NCI-H187 treated with DMSO at 0.1 percent for 48 hours (cell line): Measurements from ENCODE around the gene STK39.

Experiments used
- DNase-seq: peaks from one replicate; lab custom pipeline; 2025; lab: John Stamatoyannopoulos, UW

The STK39 gene

DNA sequence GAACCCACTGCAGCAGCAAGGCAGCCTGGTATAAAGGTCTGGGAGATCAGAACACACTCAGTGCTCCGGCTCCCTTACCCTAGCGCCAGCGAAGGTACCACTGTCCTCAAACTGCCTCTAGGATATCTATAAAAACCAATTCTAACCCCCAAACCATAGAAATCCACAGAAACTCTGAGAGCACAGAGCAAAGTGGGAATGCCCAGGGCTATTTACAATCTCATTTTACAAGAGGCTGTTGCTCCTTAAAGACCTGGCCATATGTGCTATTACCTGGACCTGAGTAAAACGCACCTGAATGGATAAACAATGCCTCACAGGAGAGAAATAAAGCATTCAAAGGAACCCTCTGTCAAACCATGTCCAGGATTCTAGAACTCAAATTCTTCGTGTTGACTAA is 4.3 kb downstream of the STK39 start:
- DNase-seq, result no peak

DNA sequence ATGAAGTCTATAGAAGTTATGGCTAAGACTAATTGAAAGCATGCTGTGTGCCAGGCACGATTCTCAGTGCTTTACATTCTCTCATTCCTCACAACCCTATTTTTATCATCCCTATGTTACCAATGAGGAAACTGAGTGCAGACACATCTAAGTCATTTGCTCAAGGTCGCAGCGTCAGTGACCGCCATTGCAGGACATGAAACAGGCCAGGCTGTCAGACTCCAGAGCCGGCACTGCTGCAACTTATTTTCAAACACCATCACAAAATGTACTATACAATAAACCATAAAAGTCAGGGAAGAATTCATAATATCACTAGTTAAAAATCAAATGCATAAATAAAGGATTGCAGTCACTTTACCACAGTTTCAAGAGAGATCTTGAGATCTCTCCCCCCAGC is 5.6 kb downstream of the STK39 start:
- no peak for DNase-seq

DNA sequence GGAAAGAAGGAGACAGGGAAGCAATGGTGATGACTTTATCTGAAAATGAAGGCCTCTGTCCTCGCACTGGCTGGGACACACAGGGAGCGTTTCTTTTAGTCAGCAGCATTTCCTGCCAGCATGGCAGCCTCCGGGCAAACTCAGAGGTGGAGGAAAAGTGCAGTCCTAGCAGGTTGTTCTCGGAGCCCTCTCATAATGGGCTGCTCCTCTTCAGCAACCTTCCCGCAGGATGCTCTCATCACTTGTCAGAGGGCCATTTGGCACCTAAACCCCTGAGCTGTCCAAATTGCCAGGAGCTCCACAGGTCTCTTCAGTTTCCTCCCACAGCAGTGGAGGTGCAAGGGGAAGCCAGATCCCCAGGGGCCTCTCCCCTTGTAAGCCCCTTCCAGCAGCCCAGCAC is 6.2 kb downstream of the STK39 start:
- no peak for DNase-seq

DNA sequence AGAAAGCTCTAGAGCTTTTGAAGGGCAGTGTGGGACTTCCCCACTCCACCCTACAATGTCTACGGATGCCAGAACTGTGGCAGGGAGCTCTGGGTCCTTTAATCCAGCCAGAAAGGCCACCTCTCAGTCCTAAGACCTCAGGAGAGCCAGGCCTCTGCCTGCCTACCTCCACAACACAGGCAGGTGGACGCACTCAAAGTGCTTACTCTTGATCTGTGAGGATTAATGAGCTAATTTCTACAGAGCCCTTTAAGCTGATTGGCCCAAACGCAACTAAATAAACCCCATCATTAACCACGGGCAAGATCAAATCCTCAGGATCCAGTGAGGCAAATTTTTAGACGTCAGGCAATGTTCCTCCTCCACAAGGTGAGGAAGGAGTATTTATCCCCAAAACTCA is 8.1 kb downstream of the STK39 start:
- DNase-seq, result no peak

DNA sequence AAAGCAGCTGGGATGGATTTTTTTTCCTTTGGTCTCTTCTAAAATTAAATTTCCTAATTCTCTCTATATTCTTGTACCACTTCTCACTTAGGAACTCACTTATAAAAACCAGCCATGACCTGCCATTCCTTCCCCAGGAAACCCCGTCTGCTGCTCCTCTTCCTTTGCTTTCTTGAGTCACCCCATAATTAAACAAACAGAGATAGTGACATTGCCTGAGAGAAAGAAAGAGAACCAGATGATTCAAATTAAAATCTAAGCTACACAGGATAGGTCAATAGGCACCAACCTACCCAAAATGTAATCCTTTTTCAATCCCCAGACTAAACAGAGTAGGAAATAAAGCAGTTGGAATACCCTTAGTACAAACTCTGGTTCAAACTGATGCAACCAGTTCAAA is 9.7 kb downstream of the STK39 start:
- no peak for DNase-seq

DNA sequence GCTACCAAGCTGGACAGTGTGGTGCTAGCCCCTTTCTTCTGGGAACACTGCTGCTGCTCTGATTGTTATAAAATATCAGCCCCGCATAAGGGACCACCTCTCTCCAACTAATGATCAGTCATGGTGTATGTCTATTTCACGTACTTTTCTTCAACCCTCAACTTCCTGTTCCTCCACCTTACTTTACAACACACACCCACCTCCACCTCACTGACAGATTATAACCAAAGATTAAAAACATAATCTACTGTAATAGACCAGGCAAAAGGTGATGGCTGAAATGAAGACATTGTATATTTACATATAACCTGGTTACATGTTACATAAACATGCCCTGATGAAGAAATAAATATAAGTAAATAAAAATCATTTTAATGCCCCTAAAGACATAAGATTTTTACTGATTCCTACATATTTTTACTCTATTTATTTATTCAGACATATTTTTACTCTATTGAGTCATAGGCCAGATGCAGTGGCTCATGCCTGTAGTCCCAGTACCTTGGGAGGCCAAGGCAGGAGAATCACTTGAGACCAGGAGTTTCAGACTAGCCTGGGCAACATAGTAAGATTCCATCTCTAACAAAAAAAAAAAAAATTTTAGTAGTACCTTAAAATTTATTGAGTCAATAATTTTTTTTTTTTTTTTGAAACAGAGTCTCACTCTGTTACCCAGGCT is 12.8 kb downstream of the STK39 start:
- DNase-seq, result no peak

DNA sequence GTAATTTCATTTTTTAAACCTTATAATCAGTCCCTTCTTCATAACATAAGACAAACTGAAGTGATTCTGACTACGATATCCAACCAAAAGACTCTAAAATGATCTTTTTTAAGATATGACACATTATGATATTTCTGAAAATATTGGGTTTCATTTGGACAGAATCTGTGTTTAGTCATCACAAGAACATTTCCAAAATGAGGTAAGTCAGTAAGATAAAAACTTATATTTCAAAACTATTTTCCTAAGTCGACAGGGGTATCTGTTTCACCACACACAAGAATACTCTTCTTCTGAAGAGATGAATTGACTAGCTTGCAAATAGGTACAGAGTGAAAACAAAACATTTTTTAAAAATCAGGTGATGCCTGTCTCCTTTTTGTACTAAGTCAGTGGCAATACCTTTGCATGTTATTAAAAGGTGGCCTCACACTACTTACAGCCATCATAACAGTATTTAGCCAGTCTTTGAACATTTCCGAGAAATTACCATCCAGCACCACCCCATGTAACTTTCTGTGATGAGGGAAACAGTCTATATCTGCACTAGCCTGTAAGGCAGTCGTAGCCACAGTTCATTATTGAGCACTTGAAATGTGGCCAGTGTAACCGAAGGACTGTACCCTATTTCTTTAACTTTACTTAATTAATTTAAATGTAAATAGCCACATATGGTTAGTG is 13.5 kb downstream of the STK39 start:
- DNase-seq, result no peak

DNA sequence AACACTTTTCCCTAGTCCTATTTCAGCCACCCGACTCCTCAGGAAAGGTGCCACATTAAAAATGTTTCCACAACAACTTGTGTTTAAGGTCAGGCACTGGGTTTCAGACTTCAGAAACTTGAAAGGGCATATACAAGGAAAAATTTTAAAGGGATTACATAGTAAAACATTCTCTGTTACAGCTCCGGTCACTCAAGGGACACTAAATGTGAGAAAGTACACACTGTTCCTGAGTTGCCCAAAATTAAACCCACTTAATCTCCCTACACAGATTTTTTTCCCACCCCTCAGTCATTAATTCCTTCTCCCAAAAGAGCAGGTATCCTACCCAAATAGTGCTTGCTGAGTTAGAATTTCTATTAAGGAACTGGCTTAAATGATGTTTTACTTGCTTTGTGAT is 14.2 kb downstream of the STK39 start:
- DNase-seq, result no peak

DNA sequence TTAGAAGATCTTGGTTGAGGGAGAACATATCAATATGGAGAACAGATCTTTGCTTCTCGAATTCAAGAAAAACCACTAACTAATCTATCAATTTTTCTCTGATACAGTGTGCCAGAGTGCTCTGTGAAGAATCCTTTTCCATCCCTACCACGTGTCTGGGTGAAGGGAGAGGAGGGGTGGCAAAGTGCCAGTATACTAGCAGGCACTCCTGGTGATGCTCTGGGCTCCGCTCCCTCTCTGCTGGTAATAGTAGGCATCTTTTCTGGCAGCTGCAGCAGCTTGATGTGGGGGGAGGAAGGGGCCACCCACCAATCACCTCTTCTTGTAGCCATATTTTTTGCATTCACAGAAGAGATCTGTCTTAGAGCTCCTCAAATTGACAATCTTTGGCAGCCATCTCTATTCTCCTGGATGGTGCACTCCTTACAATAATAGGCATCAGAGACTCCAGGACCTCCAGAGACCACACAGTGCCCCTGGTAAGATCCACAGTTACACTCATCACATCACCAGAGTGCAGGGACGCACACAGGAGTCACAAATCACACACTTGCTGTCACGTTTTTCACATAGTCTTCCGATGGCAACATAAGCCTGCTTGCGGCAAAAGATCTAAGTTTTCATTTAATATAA is 15.7 kb downstream of the STK39 start:
- DNase-seq, result no peak

DNA sequence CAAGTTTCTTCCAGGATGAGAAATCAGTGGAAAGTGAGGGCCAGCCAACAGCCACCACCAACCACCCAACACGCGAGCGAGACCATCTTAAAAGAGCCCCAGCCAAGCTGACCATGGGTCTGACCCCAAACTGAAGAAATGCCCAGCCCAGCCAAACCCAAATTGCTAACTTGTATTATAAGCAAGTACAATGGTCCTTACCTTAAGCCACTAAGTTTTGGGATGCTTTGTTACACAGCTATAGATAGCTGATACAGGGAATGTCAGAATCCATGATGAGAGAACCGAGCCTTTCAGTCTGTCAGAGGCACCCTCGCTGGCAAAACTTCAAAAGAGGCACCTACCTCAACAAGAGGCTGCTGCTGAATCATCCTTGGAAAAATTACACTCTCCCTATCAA is 17.0 kb downstream of the STK39 start:
- DNase-seq, result no peak

DNA sequence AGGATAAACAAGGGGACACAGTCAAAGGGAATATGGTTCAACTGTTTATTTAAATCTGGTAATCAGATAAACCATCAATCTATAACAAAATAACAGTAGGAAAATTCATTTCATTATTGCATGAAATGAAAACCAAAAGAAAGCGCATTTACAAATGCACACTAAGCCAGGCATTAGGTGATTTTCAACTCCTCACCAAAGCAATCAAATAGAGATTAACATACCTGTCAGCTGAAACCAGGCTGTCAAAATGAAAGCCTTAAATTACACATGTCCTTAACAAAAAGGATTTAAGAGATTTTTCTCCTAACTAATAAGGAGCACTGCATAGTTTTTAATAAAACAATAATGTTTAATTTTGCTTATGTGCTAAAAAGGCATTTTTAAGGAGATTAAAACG is 23.0 kb downstream of the STK39 start:
- no peak for DNase-seq

DNA sequence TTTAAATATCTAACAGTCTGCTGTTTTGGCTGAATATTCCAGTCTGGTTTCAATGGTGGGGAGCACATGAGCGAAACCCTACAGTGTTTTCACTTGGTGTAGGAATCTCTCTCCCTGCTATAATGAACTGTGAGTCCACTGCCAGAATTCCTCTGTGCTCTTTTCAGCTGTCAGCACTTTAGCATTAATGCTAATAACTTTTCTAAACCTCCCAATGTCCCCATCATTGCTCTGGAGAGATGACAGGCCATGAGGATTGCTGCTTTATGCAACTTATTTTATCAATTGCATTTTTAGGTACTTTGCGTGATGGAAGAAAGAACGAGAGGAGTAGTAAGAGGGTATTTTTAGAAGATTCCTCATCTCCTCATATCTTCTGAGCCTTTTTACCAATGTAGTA is 25.3 kb downstream of the STK39 start:
- DNase-seq, result no peak

DNA sequence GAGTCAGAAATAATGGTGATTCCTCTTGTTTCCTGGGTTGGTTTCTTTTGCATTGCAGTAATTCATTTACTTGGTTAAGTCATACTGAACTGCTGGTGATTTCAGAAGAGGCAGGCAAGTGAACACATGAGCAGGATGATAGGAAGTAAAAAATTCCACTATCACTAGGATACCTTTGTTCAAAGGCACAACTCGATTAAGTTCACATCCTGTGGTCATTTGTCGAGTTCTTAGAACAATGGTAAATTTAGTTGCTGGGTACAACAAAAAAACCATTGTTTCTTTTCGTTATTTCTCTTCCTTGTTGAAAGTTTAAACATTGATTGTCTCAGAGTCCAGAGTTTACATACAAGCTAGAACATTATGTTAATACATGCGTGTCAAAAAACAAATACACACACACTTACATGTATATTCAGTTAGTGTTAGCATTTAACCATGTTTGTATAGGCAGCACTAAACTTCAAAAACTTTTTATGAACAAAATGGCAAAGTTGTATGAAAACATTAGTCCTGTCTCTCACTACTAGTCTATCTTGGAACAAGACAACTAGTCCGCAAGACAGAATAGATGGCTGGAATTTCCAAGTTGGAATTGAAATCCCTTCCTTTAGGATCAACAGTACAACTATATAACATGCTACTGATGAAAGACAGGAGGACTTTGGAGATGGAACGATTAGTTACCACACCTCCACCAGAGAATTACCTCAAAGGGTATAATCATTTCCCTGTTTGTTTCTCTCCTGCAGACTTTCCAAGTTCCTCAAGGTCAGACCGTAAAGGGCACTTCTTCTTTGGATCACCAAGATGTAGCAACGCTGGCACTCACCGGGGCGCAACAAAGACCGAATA is 26.2 kb downstream of the STK39 start:
- no peak for DNase-seq

DNA sequence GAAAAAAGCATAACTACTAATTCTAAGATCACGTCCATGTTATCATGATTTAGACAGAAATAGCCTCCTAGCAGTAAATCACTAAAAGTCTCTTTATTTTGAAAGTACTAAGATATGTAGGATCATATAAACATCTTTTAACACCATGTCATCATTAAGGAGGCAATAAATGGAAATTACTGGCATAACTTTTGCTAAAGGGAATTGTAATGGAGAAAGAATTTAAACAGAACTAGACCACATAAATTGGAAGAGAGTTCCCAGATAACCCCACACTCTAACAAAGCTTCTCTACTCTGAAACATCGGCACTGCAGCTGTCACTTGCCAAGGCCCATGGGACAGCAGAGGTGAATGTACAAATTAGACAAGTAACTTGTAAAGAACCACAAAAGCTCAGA is 29.5 kb downstream of the STK39 start:
- DNase-seq, result no peak

DNA sequence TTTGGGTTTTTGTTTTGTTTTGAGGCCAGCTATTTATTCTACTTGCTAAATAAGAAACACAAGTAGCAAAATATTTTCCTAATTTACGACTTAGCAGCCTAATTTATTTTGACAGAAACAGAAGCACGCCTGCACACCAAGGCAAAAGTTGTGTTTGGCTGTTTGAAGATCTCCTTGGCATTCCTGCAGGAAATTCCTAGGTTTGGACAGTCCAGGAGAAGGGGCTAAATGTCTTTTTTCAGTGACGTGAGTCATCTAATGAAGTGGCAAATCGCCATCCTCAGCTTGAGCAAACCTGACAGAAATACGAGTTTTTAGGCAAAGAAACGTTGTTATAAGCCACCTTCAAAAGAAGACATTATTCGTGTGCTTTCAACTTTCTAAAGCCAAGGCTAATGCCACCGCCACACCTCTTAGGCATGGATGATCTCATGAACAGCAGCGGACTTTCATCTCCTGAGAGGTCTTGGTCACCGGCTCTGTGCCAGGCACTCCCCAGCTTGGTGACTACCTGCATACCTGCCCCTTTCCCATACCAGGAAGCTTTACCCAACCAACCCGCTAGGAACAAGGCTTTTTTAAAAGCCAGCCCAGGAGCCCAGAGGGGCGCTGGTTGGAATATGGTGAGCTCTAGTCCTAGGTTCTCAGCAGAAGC is 30.9 kb downstream of the STK39 start:
- no peak for DNase-seq

DNA sequence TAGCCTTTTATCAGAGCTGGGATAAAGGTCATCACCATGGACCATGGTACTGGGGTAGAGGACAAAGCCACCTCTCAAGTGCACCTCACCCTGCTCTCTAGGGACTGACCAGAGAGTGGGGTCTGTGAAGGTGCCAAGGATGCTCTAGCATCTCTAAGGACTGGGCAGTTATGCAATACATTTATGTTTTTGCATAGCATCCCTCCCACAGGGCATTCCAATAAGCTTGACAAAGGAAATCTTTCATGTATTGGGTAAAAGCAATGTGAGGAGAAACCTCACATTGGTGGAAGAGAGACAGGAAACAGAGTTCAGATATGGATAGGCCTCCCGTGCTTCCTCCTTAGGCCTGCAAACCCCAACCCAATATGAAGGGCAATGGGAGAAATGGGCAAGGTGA is 31.6 kb downstream of the STK39 start:
- DNase-seq, result no peak

DNA sequence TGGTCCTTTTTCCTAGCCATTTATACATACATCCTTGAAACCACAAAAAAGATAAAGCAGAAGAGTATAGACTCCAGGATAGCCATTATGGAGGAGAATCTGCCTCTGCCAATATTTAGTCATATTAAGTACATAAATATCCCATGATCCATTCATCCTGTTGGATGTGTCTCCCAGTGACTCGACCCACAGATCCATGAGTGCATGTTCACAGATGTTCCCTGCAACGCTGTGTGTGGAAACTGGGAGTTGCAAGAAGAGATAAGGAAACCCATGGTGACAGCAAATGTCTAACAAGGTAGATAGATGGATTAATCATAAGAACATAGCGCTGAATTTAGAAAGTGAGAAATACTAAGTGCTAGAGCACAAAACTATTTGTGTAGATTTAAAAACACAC is 34.5 kb downstream of the STK39 start:
- no peak for DNase-seq

DNA sequence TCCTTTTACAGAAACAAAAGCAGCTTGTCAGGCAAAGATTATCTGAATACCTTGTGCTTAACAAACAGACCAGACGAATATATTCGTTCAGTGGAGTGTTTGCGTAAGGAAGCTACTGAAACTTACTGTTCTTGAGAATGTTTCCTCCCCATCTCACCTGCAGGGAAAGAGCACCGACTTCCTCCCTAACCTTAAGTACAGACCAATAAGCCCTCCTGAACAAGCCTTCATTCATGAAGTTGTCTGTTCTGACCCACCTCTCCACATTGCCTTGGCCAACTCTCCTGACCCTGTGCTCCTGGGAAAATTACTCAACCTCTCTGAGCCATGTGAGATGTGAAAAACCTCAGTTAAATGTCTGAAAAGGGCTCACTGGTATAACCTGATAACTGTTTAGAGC is 35.2 kb downstream of the STK39 start:
- DNase-seq, result no peak

DNA sequence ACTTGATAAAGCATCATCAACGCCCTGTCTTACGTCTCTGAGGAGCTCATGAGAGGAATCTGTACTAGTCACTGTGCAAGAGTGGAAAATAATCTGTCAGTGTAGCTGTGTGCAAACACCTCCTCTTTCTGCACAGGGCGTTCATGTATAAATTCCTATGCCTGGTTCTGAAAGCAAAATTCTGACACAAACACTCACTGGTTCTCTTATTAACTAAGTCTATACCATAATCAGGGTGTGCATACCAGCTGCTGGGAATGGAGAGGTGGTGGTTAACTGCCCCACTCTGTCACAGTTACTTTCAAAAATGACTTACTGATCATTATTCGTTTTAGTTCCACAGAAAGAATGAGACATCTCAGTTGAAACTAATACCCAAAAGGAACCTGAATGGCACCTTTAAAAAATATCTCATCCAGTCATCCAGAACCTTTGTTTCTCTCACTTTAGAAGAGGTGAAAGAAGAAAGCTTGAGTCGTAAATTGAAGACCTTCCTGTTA is 35.7 kb downstream of the STK39 start:
- no peak for DNase-seq

DNA sequence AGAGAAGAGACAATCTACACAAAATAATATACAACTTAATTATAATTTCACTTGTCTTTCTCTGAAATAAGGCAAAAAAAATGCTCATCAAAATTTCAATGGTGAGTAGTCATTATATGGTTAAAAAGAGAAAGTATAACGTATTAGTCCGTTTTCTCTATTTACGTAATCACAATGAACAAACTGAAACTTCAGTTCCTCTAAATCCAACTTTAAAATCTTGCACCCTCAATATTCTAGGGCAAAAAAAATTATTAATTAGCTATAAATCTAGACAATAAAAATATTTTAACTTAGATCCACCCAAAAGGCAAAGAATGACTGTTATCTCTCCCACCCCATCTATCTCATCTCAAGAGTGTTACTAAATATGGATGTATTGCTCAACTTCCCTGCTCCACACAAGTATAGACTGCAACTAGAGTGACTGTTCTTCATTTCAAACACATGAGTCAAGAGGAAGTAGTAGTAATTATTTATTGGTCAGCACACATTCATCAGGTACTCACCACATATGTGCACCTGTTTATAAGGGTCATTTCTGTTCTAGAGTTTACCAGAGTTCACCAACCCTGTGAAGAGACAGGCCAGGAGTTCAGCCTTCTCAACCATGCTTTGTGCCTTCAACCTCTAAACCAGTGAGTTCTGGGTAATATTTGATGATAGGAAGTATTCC is 36.4 kb downstream of the STK39 start:
- DNase-seq, result no peak

DNA sequence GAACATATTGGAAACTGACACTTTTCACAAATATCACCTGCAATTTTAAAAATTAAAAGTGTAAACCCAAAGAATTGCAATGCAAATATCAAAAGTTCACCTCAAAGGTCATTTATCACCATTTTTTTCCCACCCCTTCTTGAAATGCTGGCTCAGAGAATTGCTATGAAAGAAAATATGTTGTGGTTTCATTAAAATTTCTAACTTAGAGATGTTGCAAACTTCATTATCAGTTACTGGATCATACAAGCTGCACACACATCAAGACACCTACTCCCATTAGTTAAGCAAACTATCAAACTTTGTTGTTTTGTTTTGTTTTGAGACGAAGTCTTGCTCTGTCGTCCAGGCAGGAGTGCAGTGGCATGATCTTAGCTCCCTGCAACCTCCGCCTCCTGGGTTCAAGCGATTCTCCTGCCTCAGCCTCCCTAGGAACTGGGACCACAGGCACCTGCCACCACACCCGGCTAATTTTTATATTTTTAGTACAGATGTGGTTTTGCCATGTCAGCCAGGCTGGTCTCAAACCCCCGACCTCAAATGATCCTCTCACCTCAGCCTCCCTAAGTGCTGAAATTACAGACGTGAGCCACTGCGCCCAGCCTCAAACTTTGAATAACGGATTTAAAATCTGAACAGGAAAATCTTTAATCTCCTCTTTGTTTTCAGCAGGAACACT is 37.0 kb downstream of the STK39 start:
- DNase-seq, result no peak
